HG02798 (cell line): ENCODE data around the gene TUBB4A.

Experiments
- ATAC-seq: cut with Tn5 transposase; IDR thresholded peaks from one replicate; pipeline ENCODE4 v1.9.1; 2021; ENCODE audit warnings: mild to moderate bottlenecking; ENCODE audit not compliant: unreplicated experiment, poor library complexity

TUBB4A gene

DNA sequence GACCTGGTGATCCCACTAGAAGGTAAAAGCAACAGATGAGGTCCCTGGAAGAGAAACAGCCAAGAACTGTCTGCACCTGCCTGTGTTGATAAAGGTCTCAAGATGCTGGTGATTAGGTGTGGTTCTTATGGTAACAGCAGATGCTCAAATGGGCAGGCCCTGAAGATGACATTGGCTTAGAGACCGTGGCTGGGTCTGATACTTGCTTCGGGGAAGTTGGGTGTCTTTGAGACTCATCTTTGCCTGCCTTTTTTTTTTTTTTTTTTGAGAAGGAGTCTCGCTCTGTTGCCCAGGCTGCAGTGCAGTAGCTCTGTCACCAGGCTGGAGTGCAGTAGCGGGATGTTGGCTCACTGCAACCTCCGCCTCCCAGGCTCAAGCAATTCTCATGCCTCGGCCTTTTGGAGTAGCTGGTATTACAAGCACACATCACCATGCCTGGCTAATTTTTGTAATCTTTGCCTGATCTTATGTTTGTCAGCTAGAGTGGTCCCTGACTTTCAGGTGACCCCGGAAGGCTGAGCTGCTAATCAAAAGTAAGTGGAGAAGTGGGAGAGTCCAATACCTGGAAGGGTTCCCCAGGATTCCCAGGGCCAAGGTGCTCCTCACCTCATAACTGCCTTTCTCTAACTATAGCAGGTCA, 50.4 kb downstream of the TUBB4A start:
- no peak for ATAC-seq

DNA sequence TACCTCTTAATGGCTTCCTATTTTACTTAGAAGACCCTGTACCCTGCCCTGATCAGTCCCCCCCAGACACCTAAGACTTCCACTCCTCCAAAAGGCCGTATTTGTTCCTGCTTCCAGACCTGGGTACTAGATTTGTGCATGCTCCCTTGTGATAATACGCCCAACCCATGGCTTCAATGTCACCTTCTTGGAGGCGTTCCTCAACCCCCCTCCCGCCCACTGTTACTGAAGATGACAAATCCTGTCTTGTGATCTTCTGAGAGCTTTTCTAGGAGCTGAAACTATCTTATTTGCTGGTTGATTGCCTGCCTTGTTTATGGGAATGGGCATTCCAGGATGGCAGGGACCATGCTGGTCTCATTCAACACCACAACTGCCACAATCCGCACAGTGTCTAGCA, 51.9 kb downstream of the TUBB4A start:
- no peak for ATAC-seq

DNA sequence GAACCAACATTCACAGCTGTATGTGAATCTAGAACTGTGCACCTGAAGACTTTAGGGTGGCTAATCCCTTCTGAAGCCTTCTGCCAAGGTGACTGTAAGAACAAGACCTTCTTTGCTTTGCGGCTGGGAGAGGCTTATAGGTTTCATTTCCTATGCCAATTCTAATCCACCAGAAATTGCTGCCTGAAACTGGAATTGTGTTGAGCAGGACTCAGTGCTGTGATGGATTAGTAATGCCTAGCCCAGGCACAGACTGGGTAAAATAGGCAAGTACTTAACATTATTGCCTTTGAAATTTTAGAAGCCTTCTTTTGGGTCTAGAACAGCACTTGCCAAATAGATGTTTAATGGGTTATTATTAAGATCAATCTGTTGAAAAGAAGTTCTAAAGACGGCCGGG, 54.1 kb downstream of the TUBB4A start:
- ATAC-seq = no peak

DNA sequence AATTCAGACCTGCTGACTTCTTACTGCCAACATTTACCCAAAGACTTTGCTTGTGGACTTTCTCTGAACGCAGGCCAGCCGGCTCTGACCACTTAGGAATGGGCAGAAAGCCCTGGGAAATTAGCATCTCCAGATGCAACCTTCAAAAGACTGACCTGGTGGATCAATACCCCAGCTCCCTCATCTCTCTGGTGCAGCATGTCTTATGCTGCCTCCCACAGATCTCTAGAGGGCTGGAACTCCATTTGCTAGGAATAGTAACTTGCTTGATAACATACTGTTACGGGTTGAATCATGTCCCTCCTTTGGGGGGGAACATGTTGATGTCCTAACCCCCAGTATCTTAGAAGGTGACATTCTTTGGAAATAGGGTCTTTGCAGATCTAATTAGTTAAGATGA, 55.7 kb downstream of the TUBB4A start:
- ATAC-seq = no peak
